ENCODE results near the gene GPC2. TPM values are rescaled to one million over a fixed set of nuclear protein-coding genes. Genes with fewer than 3 reads are reported as not detected.
A peak's percentile ranks its signal among the peaks of the same experiment; 100 is the strongest.
"Not testable (repeated sequence)": the region's sequence is repeated elsewhere in the genome, so short reads cannot be mapped to it uniquely, and the experiment has no call there.

Gene GPC2, protein sequence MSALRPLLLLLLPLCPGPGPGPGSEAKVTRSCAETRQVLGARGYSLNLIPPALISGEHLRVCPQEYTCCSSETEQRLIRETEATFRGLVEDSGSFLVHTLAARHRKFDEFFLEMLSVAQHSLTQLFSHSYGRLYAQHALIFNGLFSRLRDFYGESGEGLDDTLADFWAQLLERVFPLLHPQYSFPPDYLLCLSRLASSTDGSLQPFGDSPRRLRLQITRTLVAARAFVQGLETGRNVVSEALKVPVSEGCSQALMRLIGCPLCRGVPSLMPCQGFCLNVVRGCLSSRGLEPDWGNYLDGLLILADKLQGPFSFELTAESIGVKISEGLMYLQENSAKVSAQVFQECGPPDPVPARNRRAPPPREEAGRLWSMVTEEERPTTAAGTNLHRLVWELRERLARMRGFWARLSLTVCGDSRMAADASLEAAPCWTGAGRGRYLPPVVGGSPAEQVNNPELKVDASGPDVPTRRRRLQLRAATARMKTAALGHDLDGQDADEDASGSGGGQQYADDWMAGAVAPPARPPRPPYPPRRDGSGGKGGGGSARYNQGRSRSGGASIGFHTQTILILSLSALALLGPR
- total RNA-seq: 1 to 10 TPM in 1 of 2 donors, under 1 TPM in 1; 0.81 to 1.2 TPM
- long read RNA-seq, donor 1: 0 reads
- long read RNA-seq, donor 2: 0 reads

GRCh38 chr7:100177045-100178001, at the start of gene GPC2, which contains the start of gene STAG3:
GPC2 (minus strand) TSS chr7:100177381; CDS start chr7:100177199, 182 bp downstream.
STAG3 (plus strand) TSS chr7:100177918; CDS start chr7:100180557, 2,639 bp downstream.
- intact Hi-C loops (cut with DNase I): no loop called here
- DNase-seq (ENCODE audit: low spot score): peak; percentile 99

DNA sequence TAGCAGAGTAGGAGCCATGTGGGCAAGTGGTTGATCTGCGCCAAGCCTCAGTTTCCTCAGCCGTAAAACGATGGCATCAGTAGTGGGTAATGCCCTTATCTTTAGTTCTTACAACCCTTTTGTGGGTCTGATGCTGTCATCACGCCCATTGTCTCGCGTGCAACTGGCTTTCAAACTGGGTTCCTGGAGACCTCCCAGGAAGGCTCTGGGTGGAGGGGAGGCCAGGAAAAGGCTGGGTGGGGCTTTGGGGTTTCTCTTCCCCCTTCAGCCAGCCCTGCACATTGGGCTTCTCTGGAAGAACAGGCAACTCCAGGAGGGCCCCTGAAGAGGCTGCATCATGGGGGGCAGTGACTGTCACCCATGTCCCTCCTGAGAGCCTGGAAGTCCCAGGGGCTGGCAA, 47.7 kb upstream of the GPC2 start:
- DNase-seq (ENCODE audit: low spot score): not testable (repeated sequence)
- intact Hi-C loops (cut with DNase I): loop anchor here in 1 of 2 donors (5.0 kb wide), 1 partner anchor 93 kb away; no protein-coding TSS in a partner anchor

GRCh38 chr7:100223376-100223927, 46.3 kb upstream of the GPC2 start:
- not testable (repeated sequence) for DNase-seq (ENCODE audit: low spot score)
- intact Hi-C loops (cut with DNase I): loop anchor here in 1 of 2 donors (5.0 kb wide), 1 partner anchor 91 kb away; no protein-coding TSS in a partner anchor

- intact Hi-C loops (cut with DNase I): loop anchor here in 1 of 2 donors (5.0 kb wide), 1 partner anchor 90 kb away; no protein-coding TSS in a partner anchor
- no peak for DNase-seq (ENCODE audit: low spot score)
Measured at GRCh38 chr7:100222445-100223132, 45.4 kb upstream of the GPC2 start.

DNA sequence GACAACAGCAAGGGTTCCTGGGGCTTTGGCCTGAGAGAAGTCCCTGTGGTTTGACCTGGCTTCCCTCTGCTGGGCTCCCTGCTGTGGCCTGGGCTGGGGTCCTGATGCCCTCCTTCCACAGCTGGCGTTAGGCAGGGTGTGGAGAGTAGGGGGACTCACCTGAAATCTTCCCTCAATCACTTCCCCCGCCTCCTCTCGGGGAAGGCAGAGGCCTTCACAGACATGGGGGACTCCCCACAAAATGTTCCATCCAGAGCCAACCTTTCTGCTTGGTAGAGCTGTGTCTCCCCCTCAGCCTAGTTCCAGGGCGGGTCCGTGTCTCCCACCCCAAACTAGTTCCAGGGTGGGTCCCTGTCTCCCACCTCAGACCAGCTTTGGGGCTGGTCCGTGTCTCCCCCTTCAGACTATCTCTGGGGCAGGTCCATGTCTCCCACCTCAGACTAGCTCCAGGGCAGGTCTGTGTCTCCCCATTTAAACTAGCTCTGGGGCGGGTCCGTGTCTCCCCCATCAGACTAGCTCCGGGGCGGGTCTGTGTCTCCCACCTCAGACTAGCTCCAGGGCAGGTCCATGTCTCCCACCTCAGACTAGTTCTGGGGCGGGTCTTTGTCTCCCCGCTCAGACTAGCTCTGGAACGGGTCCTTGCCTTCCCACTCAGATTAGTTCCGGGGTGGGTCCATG, 44.7 kb upstream of the GPC2 start:
- no peak for DNase-seq (ENCODE audit: low spot score)
- intact Hi-C loops (cut with DNase I): loop anchor here in 1 of 2 donors (5.0 kb wide), 1 partner anchor 90 kb away; no protein-coding TSS in a partner anchor

DNA sequence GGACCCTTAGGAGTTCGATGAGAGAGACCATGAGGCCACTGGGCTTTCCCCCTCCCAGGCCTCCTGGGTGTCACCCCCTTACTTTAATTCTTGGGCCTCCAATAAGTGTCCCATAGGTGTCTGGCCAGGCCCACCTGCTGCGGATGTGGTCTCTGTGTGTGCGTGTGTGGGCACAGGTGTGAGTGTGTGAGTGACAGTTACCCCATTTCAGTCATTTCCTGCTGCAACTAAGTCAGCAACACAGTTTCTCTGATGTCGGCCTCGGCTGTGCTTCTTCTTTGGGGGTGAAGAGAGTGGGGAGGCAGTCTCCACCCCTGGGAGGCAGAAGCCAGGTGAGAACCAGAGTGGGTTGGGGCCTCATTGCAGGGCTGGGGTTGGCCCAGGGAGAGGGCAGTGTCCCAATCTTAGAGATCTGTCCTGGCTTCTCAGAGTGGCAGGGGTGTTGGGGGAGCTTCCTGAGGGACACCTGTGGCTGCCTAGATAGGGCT, 44.1 kb upstream of the GPC2 start:
- DNase-seq (ENCODE audit: low spot score): no peak
- intact Hi-C loops (cut with DNase I): loop anchor here in 1 of 2 donors (5.0 kb wide), 1 partner anchor 89 kb away; no protein-coding TSS in a partner anchor

DNA sequence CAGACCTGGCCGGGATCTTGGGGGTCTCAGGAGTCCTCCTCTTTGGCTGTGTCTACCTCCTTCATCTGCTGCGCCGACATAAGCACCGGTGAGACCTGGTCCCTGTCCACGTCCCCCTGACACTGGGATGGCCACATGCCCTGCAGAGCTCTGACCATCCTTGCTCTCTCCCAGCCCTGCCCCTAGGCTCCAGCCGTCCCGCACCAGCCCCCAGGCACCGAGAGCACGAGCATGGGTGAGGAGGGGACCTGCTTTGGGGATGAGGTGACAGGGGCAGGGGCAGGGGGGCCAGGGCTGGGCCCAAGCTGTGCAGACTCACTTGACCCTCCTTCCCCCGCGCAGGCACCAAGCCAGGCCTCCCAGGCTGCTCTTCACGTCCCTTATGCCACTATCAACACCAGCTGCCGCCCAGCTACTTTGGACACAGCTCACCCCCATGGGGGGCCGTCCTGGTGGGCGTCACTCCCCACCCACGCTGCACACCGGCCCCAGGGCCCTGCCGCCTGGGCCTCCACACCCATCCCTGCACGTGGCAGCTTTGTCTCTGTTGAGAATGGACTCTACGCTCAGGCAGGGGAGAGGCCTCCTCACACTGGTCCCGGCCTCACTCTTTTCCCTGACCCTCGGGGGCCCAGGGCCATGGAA, 43.5 kb upstream of the GPC2 start:
- no peak for DNase-seq (ENCODE audit: low spot score)
- intact Hi-C loops (cut with DNase I): loop anchor here in 1 of 2 donors (5.0 kb wide), 1 partner anchor 88 kb away; no protein-coding TSS in a partner anchor

GRCh38 chr7:100219801-100220585, 42.8 kb upstream of the GPC2 start, which contains the start of gene PVRIG:
PVRIG (plus strand) TSS chr7:100219949; CDS start chr7:100219971, 22 bp downstream.
- intact Hi-C loops (cut with DNase I): loop anchor here in 1 of 2 donors (5.0 kb wide), 1 partner anchor 88 kb away; no protein-coding TSS in a partner anchor
- not testable (repeated sequence) for DNase-seq (ENCODE audit: low spot score)

DNA sequence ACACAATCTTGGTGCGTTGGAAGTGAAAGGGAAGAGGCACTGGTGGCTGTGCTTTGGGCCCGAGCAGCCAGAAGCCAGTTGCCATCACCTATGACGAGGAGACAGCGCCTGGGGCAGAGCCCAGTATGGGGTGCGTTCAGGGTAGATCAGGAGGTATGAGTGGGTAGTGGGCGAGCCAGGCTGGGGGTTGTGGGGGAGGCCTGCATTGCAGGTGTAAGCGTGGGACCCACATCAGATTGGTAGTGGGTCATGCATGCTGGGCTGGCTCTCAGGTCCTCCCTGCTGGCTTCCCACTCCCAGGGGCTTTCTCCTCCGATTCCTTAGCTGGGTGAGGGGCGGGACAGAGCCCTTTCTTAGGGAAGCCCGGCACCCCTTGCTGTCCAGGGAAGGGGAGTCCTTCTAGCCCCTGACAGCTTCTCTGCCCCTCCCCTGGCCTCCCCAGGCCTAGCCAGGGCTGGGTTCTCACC, 42.1 kb upstream of the GPC2 start:
- DNase-seq (ENCODE audit: low spot score): no peak
- intact Hi-C loops (cut with DNase I): no loop called here

GRCh38 chr7:100217934-100218333, 40.8 kb upstream of the GPC2 start:
- intact Hi-C loops (cut with DNase I): not testable (repeated sequence)
- peak; percentile 96 for DNase-seq (ENCODE audit: low spot score)

DNA sequence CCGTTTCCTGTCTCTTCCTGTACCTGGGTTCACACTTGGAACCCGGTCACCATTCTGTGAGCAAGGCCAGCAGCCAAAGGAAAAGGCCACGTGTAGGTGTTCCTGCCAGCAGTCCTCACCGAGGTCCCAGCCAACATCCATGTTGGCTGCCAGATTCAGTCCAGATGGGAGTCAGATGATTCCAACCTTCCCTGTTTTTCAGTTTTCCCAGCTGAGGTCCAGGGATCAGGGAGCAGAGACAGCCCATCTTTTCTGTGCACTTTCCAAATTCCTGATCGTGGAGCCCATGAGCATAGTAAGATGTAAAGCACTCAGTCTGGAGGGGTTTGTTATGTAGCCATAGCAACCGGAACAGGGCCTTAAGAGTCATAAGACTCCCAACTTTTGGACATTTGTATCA, 38.7 kb upstream of the GPC2 start:
- DNase-seq (ENCODE audit: low spot score): peak; percentile 78
- intact Hi-C loops (cut with DNase I): no loop called here

GRCh38 chr7:100214356-100214755, 37.2 kb upstream of the GPC2 start:
- DNase-seq (ENCODE audit: low spot score); intact Hi-C loops (cut with DNase I): not testable (repeated sequence)

GRCh38 chr7:100213672-100214071, 36.5 kb upstream of the GPC2 start:
- intact Hi-C loops (cut with DNase I): no loop called here
- no peak for DNase-seq (ENCODE audit: low spot score)

- intact Hi-C loops (cut with DNase I): no loop called here
- no peak for DNase-seq (ENCODE audit: low spot score)
Measured at GRCh38 chr7:100212631-100213286, 35.6 kb upstream of the GPC2 start.

DNA sequence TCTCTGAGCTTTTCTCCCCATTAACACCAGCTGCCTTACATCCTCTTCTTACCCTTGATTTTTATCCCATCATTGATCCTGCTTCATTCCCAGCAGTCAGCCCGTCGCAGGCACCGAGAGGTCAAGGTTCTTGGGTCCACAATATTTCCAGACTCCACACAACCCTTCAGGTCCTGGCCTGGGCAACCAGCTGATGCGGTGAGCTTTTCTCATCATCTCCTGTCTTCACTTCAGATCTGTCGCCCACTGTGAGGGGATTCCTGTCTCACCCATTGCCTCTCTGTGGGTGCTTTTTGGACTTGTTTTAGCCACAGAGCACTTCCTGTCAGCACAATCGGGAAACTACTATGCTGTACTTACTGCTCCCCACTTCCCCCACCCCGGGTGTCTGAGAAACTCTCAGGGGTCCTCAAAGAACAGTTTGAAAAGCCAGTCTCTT, 34.2 kb upstream of the GPC2 start:
- intact Hi-C loops (cut with DNase I): no loop called here
- DNase-seq (ENCODE audit: low spot score): no peak
